GM13976 (cell line): ENCODE measurements around the gene TMEM200A.

ENCODE experiments used
- DNase-seq: peaks from one replicate; pipeline ENCODE4 v3.0.0; 2012; ENCODE audit warnings: low spot score
- in situ Hi-C: fragments of 300-500 bp; cut with MboI; formaldehyde crosslinking; loops from one replicate; pipeline ENCODE4 v1.12.0; 2022; ENCODE audit warnings: low sequenced_read_pairs, mixed read lengths, inconsistent platforms; ENCODE audit not compliant: unreplicated experiment
- TF ChIP-seq, protein P1 (sequence below): IDR thresholded peaks from 2 replicates; pipeline ENCODE4 v1.5.1; 2012; ENCODE audit warnings: borderline replicate concordance, mild to moderate bottlenecking; ENCODE audit not compliant: insufficient read depth; ENCODE audit errors: extremely low read depth, missing control alignments, control extremely low read depth

The TMEM200A gene

DNA sequence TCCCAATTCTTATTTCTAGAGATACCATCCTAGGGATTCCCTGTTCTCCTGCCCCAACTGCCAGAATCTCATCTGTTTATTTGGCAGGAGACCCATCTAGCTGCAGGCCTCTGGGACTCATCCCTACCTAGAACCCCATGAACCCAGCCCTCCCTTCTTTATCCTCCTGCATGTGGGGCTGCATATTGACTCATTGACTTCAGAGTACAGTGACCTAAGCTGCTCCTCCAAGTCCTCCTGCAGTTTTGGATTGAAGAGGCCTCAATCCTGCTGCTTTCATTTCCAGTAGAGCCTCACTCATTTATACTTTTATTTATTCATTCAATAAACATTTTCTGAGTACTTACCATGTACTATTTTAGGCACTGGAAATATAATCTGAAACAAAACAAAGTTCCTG, 11.6 kb downstream of the TMEM200A start:
- in situ Hi-C loops: no loop called here
- TF ChIP-seq, protein P1, sequence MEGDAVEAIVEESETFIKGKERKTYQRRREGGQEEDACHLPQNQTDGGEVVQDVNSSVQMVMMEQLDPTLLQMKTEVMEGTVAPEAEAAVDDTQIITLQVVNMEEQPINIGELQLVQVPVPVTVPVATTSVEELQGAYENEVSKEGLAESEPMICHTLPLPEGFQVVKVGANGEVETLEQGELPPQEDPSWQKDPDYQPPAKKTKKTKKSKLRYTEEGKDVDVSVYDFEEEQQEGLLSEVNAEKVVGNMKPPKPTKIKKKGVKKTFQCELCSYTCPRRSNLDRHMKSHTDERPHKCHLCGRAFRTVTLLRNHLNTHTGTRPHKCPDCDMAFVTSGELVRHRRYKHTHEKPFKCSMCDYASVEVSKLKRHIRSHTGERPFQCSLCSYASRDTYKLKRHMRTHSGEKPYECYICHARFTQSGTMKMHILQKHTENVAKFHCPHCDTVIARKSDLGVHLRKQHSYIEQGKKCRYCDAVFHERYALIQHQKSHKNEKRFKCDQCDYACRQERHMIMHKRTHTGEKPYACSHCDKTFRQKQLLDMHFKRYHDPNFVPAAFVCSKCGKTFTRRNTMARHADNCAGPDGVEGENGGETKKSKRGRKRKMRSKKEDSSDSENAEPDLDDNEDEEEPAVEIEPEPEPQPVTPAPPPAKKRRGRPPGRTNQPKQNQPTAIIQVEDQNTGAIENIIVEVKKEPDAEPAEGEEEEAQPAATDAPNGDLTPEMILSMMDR: no peak
- DNase-seq: no peak

DNA sequence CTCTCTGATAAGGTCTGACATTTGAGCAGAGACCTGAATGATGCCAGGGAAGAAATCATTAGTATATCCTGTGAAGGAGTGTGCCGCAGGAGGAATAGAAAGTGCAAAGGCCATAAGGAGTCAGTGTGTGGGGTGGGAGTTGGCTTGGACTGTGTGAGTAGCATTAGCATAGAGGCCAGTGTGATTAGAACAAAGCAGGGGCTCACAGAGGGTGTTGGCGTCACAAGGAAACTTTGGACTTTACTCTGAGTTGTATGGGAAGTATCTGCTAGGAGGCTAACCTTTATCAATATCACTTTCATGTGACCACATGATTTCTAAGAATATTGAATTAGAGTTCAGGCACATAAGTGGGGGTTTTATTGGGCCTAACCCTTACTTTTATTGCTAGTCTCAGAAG, 12.1 kb downstream of the TMEM200A start:
- in situ Hi-C loops: no loop called here
- TF ChIP-seq, protein P1: no peak
- no peak for DNase-seq

DNA sequence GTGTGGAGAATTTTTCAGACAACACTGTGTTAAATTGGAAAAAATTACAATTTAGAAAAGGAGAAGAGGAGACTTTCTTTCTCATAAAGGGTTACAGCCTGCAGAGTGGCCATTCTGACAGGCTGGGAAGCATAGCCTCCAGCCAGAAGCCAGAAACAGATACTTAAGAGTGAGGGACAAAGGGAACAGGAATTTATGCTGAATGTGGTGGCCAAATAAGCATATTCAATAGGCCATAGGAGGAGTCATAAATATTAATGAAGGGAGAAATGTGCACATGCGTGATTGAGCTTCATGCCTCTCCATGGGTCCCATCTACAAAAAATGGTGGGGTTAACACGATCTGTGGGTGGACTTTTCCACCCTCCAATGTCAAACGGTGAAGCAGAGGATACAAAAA, 13.4 kb downstream of the TMEM200A start:
- DNase-seq: no peak
- TF ChIP-seq, protein P1: no peak
- in situ Hi-C loops: no loop called here

DNA sequence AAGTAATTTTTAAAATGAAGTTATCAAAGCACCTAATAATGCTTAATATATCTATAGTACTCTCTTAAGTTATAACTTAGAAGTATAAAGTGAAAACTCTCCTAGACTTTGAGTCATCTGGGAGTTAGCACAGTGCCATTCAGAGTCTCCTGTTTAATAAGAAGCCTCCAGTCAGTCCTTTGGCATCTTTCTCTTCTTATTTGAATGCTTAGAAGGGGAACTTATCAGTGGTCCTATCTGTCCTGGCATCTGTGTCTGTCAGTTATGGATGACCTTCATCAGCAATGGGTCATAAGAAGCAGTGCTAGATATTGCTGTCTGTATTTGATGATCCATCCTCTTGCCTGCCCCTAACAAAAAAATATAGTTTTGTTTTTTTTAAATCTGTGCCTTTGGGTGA, 15.2 kb downstream of the TMEM200A start:
- in situ Hi-C loops: no loop called here
- no peak for DNase-seq
- TF ChIP-seq, protein P1: no peak

DNA sequence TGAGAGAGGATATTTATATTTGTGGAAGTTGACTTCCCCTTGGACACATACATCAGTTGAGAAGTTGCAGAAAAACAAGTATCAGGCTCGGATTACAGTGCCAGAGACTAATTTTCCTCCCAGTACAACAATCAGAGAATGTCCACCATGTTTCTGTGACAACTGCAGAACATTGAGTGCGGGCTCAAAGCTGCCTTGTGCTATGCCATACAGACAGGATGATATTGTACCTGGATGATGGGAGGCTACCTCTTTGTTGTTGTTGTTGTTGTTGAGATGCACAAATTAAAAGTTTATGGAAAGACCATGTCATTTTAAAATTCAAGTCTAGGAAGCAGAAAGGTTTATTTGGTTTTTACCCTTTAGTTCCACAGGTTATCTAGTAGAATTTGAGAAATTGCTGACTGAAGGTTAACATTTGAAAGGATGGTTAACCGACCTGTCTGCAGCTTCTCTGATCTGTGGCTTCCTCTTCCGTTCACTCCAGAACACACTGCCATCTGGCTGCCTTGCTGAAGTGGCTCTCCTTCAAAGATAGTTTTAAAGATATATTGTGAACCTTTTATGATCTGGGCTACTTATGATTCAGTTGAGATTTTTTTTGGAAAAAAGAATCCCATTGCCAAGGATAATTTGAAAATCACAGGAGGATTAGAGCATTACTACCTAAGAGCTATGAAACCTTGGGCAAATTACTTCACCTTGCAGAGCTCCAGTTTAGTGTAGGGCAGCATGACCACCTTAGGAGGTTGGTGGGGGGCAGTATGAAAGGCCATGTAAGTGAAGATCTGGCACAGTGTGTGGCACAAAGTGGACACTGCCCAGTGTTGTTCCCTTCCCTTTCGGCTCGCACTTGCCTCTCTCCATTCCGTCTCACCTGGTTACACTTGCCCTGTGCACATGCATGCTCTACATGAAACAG, 15.9 kb downstream of the TMEM200A start:
- in situ Hi-C loops: no loop called here
- TF ChIP-seq, protein P1: no peak
- no peak for DNase-seq

DNA sequence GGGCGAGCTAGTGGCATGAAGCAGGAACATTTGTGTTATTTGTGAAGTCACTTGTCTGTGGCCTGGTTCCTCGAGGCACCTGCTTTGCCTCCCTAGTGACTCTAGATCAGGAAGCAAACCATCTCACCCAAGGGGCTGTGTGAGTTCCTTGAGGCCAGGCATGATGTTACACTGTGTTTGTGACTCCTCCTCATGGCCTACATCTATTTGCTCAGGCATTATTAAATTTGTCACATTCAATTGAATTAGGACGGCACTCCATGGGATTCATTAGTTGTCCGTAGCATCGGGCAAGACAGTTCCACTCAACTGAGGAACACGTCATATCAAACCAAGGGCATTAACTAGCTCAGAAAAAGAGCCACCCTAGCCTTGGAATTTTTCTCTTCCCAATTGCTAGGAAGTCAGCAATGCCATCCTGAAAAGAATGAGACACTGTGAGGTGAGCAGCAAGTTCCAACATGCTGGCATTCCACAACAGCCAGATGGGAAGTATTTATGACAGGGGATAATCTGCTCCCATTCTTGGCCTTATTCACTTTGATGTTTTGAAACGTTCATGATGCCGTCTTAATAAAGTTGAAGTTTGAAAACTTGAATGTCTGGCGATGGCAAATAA, 17.2 kb downstream of the TMEM200A start:
- TF ChIP-seq, protein P1: no peak
- in situ Hi-C loops: no loop called here

More for the DNA sequence above, 17.2 kb downstream of the TMEM200A start:
- DNase-seq: no peak
